ENCODE data around the gene PLEKHB2. TPM values are rescaled to one million over a fixed set of nuclear protein-coding genes. Genes with fewer than 3 reads are reported as not detected.

PLEKHB2 gene
- total and polyA plus RNA-seq, 2 of the 8 experiments (the other 6 are each of a cell fraction or from before 2014, with no cell fraction given), result 42.4 to 54.8 TPM

DNA sequence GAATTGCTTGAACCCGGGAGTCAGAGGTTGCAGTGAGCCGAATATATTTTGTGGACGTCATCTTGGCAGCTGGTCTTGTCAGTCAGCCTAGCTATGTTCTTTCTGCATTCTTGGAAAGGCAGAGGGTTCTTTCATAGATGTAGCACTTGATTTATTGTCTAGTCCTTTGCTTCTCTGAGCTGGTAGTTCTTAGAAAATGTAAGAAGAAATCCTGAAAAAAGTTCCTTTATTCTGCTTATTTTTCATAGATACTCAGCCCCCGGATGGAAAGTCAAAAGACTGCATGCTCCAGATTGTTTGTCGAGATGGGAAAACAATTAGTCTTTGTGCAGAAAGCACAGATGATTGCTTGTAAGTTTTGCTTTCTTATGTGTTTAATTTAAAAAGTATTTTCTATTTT, 21.3 kb downstream of the PLEKHB2 start:
- Histone ChIP-seq H3K4ac (replicated peaks; ENCODE audit: insufficient read length, low read depth, low read length) (no peak overlapping the region), H4K5ac (ENCODE audit: insufficient read length, low read depth, low read length) (no peak overlapping the region), H3K79me2 (ENCODE audit: control insufficient read depth in 1 of 2, insufficient read depth in 2 of 2, low read length in 2 of 2) (peaks cover 8 to 23% of the 10 kb centered on the region in 2 experiments), H2BK15ac (ENCODE audit: low read length) (no peak overlapping the region), H4K20me1 (replicated peaks in 1 of 2; ENCODE audit: control insufficient read depth in 1 of 2, insufficient read depth in 2 of 2, low read length in 2 of 2) (peaks cover 22 to 27% of the 10 kb centered on the region in 2 experiments), H3K4me3 (ENCODE audit: extremely low read depth in 1 of 4, insufficient read depth in 2 of 4, low read depth in 3 of 4, low read length in 4 of 4) (no peak overlapping the region), H3K4me1 (replicated peaks in 1 of 4; ENCODE audit: control insufficient read depth in 3 of 4, insufficient read depth in 4 of 4, low read length in 3 of 4) (no peaks in the 10 kb centered on the region), H2BK12ac (ENCODE audit: low read depth, low read length) (no peak overlapping the region), H2AK5ac (ENCODE audit: low read depth, low read length) (no peak overlapping the region), H3K9ac (replicated peaks in 1 of 4; ENCODE audit: extremely low read depth in 1 of 4, low read depth in 3 of 4, low read length in 3 of 4) (no peak overlapping the region), H2BK120ac (replicated peaks; ENCODE audit: low read depth, low read length) (no peak overlapping the region), H3K4me2 (ENCODE audit: insufficient read depth in 1 of 2, low read depth in 2 of 2, low read length in 2 of 2) (no peak overlapping the region), H3K36me3 (ENCODE audit: control insufficient read depth in 2 of 4, insufficient read depth in 4 of 4, low read length in 3 of 4) (peaks cover 6 to 60% (median 23%) of the 10 kb centered on the region in 4 experiments; a peak in 7 of 8 replicates), H3K23me2 (ENCODE audit: low read depth, low read length) (no peaks in the 10 kb centered on the region), H3K79me1 (ENCODE audit: low read depth, low read length) (peaks cover 12% of the 10 kb centered on the region), H3K14ac (ENCODE audit: insufficient read length) (no peak overlapping the region), H3K9me3 (ENCODE audit: insufficient read depth in 2 of 2, low read depth in 1 of 2, low read length in 1 of 2) (no peaks in the 10 kb centered on the region; a peak in 1 of 4 replicates), H3K18ac (ENCODE audit: extremely low read depth, low read length) (no peak overlapping the region), H4K91ac (replicated peaks; ENCODE audit: insufficient read length, low read length) (no peak overlapping the region), H2AFZ (ENCODE audit: low read length) (no peak overlapping the region), H3K27me3 (replicated peaks in 1 of 4; ENCODE audit: control insufficient read depth in 3 of 4, extremely low read depth in 1 of 4, insufficient read depth in 3 of 4, low read length in 3 of 4) (peaks cover 0 to 8% (median 0%) of the 10 kb centered on the region in 4 experiments; a peak in 1 of 7 replicates), H2BK5ac (ENCODE audit: low read depth, low read length) (no peak overlapping the region), H3K27ac (ENCODE audit: low read depth, low read length) (no peak overlapping the region), H3K56ac (replicated peaks; ENCODE audit: insufficient read length, low read depth, low read length) (no peak overlapping the region), H2BK20ac (ENCODE audit: low read length) (no peak overlapping the region), H4K8ac (ENCODE audit: extremely low read depth, insufficient read depth, low read length) (no peak overlapping the region), H3K23ac (ENCODE audit: insufficient read length) (no peak overlapping the region)
- 93% methylated on average over 5 of the region's 5 CpGs; no CpG with 5 or more reads in 1 of the 2 experiments for WGBS, 2 experiments (ENCODE audit: extremely low coverage in 1 of 2, insufficient coverage in 1 of 2, insufficient read length in 1 of 2, insufficient replicate concordance in 2 of 2, low coverage in 1 of 2, low lambda C conversion rate in 2 of 2, missing lambda C conversion rate in 1 of 2)
- TF ChIP-seq BRCA1 (IDR thresholded peaks at IDR 0.05; ENCODE audit: low read depth, low read length), result no peak
- TF ChIP-seq CREB1 (IDR thresholded peaks at IDR 0.05), result no peak
- no peak for TF ChIP-seq NRF1 (IDR thresholded peaks at IDR 0.05; ENCODE audit: low read depth, low read length)
- no peak for TF ChIP-seq CBX8 (IDR thresholded peaks at IDR 0.05; ENCODE audit: borderline replicate concordance, low read depth, low read length)
- no peak for TF ChIP-seq SRF (IDR thresholded peaks at IDR 0.05; ENCODE audit: low read depth, low read length)
- no peak for TF ChIP-seq CBX5 (IDR thresholded peaks at IDR 0.05; ENCODE audit: low read depth, low read length)
- no peak for TF ChIP-seq KDM1A (IDR thresholded peaks at IDR 0.05; ENCODE audit: borderline replicate concordance, low read length)
- no peak for TF ChIP-seq POLR2A (IDR thresholded peaks at IDR 0.05; ENCODE audit: control extremely low read depth in 1 of 2, low read depth in 2 of 2, low read length in 2 of 2)
- ChIA-PET CTCF (ENCODE audit: partially characterized antibody) (no interaction called here), POLR2A (ENCODE audit: partially characterized antibody) (no interaction called here)
- FAIRE-seq, result no peak
- DNase-seq (ENCODE audit: low read depth in 1 of 2, low spot score in 2 of 2), result no peak
